WERI-Rb-1 (cell line): Measurements from ENCODE around the gene C12orf43.

Experiments used
- DNase-seq: peaks from one replicate; pipeline ENCODE4 v3.0.0-alpha.2; 2020
- H3K27ac ChIP-seq: fragments of 250-450 bp; sonication (Bioruptor Pico); 2 replicates; pipeline ENCODE4 v1.5.1; 2020; ENCODE audit warnings: mild to moderate bottlenecking, moderate library complexity
- H3K27me3 ChIP-seq: fragments of 250-450 bp; sonication (Bioruptor Pico); 2 replicates; pipeline ENCODE4 v1.5.1; 2021; ENCODE audit warnings: mild to moderate bottlenecking, low read depth, moderate library complexity; ENCODE audit not compliant: insufficient read depth, severe bottlenecking
- H3K36me3 ChIP-seq: fragments of 250-450 bp; sonication (Bioruptor Pico); 2 replicates; pipeline ENCODE4 v1.5.1; 2020; ENCODE audit warnings: mild to moderate bottlenecking, moderate library complexity
- H3K4me3 ChIP-seq: 2 replicates; pipeline ENCODE4 v1.5.1; 2011; ENCODE audit warnings: low read depth, mild to moderate bottlenecking, control low read depth, low read length
- H3K9me3 ChIP-seq: fragments of 250-450 bp; sonication (Bioruptor Pico); 2 replicates; pipeline ENCODE4 v1.5.1; 2021; ENCODE audit warnings: mild to moderate bottlenecking, moderate library complexity; ENCODE audit not compliant: severe bottlenecking
- TF ChIP-seq, protein P1 (sequence below): IDR thresholded peaks from 2 replicates; pipeline ENCODE4 v1.5.1; 2011; ENCODE audit warnings: low read depth, mild to moderate bottlenecking, control low read depth, inconsistent platforms, low read length

Gene C12orf43

DNA sequence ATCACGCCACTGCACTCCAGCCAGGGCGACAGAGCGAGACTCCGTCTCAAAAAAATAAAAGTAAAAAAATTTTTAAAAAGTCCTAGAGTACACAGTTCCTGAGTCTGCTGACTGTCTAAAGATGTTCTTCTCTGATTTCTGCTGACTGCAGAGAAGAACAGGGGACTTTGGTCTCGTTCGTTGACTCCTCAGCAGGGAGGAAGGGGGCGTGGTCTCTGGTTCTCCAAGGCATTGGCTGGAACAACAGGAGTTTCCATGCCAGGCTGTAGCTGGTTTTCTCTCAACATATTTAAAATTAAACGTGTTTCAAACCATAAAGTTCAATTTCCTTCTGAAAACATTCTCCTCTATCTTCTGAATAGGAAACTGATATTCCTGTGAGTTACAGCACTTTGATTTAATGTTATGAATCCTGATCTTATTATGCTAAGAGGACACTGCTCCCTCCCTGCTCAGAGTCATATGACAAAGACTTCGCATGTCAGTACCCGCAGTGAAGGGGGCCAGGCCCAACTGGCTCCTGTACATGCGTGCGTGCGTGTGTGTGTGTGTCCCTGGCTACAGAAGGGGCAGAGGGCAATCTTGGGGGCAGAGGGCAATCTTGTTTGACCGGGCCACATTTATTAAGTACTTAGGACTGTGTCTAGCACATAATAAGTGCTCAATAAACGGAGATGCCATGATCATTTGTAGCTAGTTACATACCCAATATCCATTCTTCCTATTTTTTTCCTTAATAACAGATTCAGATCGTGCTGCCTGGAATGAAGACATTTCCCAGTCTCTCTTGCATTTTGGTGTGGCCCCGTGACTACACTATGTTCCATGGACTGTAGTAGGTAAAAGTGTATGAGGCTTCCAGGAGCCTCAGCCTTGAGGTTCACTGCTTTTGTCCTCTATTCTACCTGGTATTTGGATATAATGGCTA, 54.4 kb downstream of the C12orf43 start:
- Histone ChIP-seq H3K27me3 (no peaks in the 10 kb centered on the region), H3K4me3 (no peak overlapping the region), H3K27ac (no peak overlapping the region), H3K36me3 (no peaks in the 10 kb centered on the region), H3K9me3 (no peaks in the 10 kb centered on the region)
- TF ChIP-seq, protein P1, sequence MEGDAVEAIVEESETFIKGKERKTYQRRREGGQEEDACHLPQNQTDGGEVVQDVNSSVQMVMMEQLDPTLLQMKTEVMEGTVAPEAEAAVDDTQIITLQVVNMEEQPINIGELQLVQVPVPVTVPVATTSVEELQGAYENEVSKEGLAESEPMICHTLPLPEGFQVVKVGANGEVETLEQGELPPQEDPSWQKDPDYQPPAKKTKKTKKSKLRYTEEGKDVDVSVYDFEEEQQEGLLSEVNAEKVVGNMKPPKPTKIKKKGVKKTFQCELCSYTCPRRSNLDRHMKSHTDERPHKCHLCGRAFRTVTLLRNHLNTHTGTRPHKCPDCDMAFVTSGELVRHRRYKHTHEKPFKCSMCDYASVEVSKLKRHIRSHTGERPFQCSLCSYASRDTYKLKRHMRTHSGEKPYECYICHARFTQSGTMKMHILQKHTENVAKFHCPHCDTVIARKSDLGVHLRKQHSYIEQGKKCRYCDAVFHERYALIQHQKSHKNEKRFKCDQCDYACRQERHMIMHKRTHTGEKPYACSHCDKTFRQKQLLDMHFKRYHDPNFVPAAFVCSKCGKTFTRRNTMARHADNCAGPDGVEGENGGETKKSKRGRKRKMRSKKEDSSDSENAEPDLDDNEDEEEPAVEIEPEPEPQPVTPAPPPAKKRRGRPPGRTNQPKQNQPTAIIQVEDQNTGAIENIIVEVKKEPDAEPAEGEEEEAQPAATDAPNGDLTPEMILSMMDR, result no peak
- no peak for DNase-seq

GRCh38 chr12:120960657-120961056, 55.6 kb downstream of the C12orf43 start:
- Histone ChIP-seq H3K36me3 (no peaks in the 10 kb centered on the region), H3K4me3 (no peak overlapping the region), H3K27me3 (no peaks in the 10 kb centered on the region), H3K9me3 (no peaks in the 10 kb centered on the region), H3K27ac (no peak overlapping the region)
- TF ChIP-seq, protein P1, result no peak
- DNase-seq, result no peak

DNA sequence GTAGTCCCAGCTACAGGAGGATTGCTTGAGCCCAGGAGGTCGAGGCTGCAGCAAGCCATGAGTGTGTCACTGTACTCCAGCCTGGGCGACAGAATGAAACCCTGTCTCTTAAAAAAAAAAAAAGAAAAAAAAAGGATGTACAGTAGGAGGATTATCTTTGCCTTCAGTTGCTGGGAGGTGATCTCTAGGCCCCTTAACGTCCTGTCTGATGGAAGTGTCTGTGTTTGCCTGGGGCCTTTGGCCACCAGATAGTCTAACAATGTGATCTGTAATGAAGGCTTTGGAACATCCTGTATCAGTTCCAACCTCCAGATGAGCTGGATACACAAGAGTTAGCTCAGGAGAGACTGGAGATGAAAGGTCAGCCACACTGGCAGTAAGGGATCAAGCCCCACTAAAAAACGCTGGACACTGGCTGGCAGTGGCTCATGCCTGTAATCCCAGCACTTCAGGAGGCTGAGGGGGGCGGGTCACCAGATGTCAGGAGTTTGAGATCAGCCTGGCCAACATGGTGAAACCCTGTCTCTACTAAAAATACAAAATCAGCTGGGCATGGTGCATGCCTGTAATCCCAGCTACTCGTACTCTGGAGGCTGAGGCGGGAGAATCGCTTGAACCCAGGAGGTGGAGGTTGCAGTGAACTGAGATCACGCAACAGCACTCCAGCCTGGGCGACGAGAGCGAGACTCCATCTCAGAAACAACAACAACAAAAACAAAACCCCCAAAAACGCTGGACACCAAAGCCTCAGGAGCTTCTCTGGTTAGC, 57.0 kb downstream of the C12orf43 start:
- no peak overlapping the region for H3K4me3 ChIP-seq
- TF ChIP-seq, protein P1, result no peak
- no peaks in the 10 kb centered on the region for H3K36me3 ChIP-seq
- no peaks in the 10 kb centered on the region for H3K27me3 ChIP-seq
- H3K9me3 ChIP-seq, result no peaks in the 10 kb centered on the region
- peak; percentile 73 for DNase-seq
- H3K27ac ChIP-seq, result peak overlapping the region; percentile 72

DNA sequence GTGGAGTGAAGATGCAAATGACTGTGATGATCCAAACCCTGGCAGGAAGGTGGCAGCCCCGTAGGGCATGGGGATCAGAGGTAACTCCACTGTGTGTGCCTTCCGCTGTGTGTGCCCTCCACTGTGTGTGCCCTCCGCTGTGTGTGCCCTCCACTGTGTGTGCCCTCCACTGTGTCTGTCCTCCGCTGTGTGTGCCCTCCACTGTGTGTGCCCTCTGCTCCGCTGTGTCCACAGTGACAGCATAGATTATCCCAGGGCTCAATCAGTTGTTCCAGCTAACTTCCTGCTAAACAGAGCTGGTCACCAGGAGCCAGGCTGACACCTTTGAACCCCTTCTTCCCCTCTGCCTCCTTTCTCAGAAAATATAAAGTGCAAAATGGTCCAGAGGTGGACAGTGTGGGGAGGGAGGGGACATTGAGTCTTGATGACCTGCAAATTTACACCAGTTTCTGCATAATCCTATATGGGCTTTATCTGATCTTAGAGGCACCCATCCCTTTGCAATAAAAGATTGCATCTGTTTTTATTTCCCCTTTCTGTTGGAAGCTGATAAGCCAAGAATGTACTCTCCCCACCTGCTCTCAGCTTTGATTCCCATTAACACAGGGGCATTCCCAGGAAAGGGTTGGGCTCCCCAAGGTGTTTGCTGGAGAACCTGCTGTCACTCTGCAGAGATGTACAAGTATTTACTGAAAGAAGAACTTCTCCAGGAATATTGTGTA, 59.5 kb downstream of the C12orf43 start:
- Histone ChIP-seq H3K4me3 (no peak overlapping the region), H3K36me3 (no peaks in the 10 kb centered on the region), H3K27me3 (no peaks in the 10 kb centered on the region), H3K27ac (no peak overlapping the region), H3K9me3 (no peaks in the 10 kb centered on the region)
- TF ChIP-seq, protein P1, result no peak
- no peak for DNase-seq

DNA sequence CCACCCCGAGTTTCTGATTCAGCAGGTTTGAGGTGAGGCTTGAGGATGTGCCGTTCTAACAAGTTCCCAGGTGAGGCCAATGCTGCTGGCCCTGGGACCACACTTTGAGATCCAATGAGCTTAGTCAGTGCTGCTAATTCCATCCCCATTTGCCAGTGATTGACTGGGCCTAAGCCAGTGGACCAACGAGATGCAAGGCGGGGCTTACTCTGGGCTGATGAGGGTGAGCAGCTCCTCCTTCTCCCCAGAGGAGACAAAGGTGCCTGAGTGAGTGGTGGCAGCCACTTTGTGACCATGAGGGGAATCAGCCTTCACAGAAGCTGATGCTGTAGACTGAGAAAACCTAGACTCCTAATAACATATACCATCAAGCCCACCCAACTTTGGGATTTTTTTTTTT, 61.1 kb downstream of the C12orf43 start:
- Histone ChIP-seq H3K36me3 (no peaks in the 10 kb centered on the region), H3K27me3 (no peaks in the 10 kb centered on the region), H3K27ac (no peak overlapping the region), H3K4me3 (no peak overlapping the region), H3K9me3 (no peaks in the 10 kb centered on the region)
- DNase-seq, result peak; percentile 14
- TF ChIP-seq, protein P1, result no peak
